ENCODE results near the gene MYPN.
"Not testable (repeated sequence)": the region's sequence is repeated elsewhere in the genome, so short reads cannot be mapped to it uniquely, and the experiment has no call there.

DNA sequence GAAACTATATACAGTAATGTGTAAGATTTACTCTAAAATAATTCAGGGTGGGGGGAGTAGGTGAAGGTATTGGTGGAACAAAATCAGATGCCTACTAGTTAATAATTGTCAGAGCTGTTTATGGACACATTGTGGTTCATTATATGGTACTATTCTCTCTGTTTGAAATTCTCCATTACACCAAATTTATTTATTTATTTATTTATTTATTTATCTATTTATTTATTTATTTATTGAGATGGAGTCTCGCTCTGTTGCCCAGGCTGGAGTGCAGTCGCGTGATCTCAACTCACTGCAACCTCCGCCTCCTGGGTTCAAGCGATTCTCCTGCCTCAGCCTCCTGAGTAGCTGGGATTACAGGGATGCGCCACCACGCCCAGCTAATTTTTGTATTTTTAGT, 137.1 kb downstream of the MYPN start:
- TF ChIP-seq, protein P1, sequence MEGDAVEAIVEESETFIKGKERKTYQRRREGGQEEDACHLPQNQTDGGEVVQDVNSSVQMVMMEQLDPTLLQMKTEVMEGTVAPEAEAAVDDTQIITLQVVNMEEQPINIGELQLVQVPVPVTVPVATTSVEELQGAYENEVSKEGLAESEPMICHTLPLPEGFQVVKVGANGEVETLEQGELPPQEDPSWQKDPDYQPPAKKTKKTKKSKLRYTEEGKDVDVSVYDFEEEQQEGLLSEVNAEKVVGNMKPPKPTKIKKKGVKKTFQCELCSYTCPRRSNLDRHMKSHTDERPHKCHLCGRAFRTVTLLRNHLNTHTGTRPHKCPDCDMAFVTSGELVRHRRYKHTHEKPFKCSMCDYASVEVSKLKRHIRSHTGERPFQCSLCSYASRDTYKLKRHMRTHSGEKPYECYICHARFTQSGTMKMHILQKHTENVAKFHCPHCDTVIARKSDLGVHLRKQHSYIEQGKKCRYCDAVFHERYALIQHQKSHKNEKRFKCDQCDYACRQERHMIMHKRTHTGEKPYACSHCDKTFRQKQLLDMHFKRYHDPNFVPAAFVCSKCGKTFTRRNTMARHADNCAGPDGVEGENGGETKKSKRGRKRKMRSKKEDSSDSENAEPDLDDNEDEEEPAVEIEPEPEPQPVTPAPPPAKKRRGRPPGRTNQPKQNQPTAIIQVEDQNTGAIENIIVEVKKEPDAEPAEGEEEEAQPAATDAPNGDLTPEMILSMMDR (conservative IDR thresholded peaks at IDR 0.05; ENCODE audit: low read depth, low read length) = not testable (repeated sequence)
- TF ChIP-seq EZH2 (IDR thresholded peaks at IDR 0.05; ENCODE audit: low read length, unreplicated experiment) = not testable (repeated sequence)

Data from PC-3 (cell line).